Adrenal gland (tissue), 5 donors: ENCODE results near the gene ADCY1.

ENCODE experiments used
- POLR2A ChIP-seq, 2 donors: fragments of 450-650 bp; IDR thresholded peaks; one replicate each; pipeline ENCODE4 v1.6.1; 2017; ENCODE audit warnings: antibody characterized with exemption in 2 of 2, mild to moderate bottlenecking in 2 of 2, moderate library complexity in 1 of 2
- TF ChIP-seq, protein P1 (sequence below), 6 experiments: fragments of 450-650 bp in 4 of 6; fragments of 200-600 bp in 2 of 6; sonication (generic) in 1 of 6; IDR thresholded peaks; 1 replicate in 5 of 6; 2 replicates in 1 of 6; pipeline versions ENCODE4 v1.5.1 to v1.8.0; 2016 to 2021; ENCODE audit warnings: antibody characterized with exemption in 6 of 6, mild to moderate bottlenecking in 2 of 6, moderate library complexity in 1 of 6
- donor health status: DM: no; HTN: no; CAD: no.

GRCh38 chr7:45662018-45662417, 87.8 kb downstream of the ADCY1 start:
- TF ChIP-seq, protein P1, sequence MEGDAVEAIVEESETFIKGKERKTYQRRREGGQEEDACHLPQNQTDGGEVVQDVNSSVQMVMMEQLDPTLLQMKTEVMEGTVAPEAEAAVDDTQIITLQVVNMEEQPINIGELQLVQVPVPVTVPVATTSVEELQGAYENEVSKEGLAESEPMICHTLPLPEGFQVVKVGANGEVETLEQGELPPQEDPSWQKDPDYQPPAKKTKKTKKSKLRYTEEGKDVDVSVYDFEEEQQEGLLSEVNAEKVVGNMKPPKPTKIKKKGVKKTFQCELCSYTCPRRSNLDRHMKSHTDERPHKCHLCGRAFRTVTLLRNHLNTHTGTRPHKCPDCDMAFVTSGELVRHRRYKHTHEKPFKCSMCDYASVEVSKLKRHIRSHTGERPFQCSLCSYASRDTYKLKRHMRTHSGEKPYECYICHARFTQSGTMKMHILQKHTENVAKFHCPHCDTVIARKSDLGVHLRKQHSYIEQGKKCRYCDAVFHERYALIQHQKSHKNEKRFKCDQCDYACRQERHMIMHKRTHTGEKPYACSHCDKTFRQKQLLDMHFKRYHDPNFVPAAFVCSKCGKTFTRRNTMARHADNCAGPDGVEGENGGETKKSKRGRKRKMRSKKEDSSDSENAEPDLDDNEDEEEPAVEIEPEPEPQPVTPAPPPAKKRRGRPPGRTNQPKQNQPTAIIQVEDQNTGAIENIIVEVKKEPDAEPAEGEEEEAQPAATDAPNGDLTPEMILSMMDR (IDR thresholded peaks at IDR 0.05): no peak
- TF ChIP-seq POLR2A (IDR thresholded peaks at IDR 0.05): no peak
